ENCODE measurements around the gene AOPEP. TPM values are rescaled to one million over a fixed set of nuclear protein-coding genes. Genes with fewer than 3 reads are reported as not detected.

The AOPEP gene, protein sequence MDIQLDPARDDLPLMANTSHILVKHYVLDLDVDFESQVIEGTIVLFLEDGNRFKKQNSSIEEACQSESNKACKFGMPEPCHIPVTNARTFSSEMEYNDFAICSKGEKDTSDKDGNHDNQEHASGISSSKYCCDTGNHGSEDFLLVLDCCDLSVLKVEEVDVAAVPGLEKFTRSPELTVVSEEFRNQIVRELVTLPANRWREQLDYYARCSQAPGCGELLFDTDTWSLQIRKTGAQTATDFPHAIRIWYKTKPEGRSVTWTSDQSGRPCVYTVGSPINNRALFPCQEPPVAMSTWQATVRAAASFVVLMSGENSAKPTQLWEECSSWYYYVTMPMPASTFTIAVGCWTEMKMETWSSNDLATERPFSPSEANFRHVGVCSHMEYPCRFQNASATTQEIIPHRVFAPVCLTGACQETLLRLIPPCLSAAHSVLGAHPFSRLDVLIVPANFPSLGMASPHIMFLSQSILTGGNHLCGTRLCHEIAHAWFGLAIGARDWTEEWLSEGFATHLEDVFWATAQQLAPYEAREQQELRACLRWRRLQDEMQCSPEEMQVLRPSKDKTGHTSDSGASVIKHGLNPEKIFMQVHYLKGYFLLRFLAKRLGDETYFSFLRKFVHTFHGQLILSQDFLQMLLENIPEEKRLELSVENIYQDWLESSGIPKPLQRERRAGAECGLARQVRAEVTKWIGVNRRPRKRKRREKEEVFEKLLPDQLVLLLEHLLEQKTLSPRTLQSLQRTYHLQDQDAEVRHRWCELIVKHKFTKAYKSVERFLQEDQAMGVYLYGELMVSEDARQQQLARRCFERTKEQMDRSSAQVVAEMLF
- total RNA-seq, result 24.6 and 33.1 TPM in 2 replicates

DNA sequence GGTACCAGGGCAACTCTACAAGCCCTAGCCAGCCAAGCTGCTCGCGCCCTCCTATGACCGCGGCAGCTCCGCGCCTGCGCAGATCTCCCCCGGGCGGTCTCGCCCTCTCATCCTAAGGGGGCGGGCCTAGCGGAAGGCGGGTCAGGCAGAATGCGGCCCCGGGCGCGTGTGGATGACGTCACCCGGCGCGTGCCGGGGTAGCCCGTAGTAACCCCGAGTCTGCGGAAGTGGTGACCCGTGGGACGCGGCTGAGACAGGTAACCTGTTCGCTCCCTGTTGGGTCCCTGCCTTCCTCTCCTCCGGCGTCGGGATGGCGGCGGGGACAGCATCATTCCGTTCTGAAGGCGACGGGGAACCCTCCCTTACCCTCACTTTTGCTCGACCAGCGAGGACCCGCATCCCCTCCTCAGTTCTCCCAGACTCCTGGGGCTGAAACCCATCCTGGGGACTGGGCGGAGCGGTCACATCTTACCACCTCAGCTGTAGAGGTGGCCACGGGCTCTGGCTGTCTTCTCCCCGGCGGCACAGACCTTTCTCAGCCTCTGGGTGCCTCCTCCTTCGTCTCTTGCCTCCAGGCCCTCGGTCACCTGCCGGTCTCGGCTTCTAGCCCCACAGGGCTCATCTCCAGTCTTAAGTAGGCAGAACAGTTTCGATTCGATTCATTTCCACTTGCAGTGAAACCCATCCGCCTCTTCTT lies at the start of gene AOPEP:
TSS of gene AOPEP (plus strand) at position 205 of the 697 bp plus-strand sequence. CDS start 33,085 bp downstream, outside the sequence.

Small RNA genes within 50 kb of the gene (small RNA-seq; reads per million reads assigned to genes)
- gene MIR2278 (0.28 reads per million), gene MIR23B (1,973 reads per million, percentile 100 among the genes with 10 or more reads in this experiment), gene MIR27B (1,762 reads per million, percentile 100 among the genes with 10 or more reads in this experiment), gene MIR3074 (not detected), gene MIR6081 (not detected)

Other genes starting within 250 kb of the AOPEP start
- gene PCAT7, start 171.6 kb upstream of the AOPEP start, total RNA-seq, result 0.07 TPM in 1 of 2 replicates, not detected in the other
- gene FBP2, start 132.9 kb upstream of the AOPEP start, total RNA-seq, result not detected in 2 replicates
- 1.6 and 13.2 TPM in 2 replicates for gene FBP1, start 87.2 kb upstream of the AOPEP start, total RNA-seq